Panc1 (cell line): Measurements from ENCODE around the gene WNT3A.

Experiments
- POLR2AphosphoS5 ChIP-seq: IDR thresholded peaks from 2 replicates; pipeline ENCODE4 v1.6.1; 2012; ENCODE audit warnings: mild to moderate bottlenecking, low read depth, low read length, moderate library complexity
- TCF7L2 ChIP-seq: IDR thresholded peaks from 2 replicates; pipeline ENCODE4 v1.6.1; 2011; ENCODE audit warnings: mild to moderate bottlenecking, low read depth, low read length, inconsistent platforms
- TF ChIP-seq, protein P1 (sequence below): fragments of 450-650 bp; IDR thresholded peaks from 2 replicates; pipeline ENCODE4 v1.5.1; 2017; ENCODE audit warnings: mild to moderate bottlenecking

DNA sequence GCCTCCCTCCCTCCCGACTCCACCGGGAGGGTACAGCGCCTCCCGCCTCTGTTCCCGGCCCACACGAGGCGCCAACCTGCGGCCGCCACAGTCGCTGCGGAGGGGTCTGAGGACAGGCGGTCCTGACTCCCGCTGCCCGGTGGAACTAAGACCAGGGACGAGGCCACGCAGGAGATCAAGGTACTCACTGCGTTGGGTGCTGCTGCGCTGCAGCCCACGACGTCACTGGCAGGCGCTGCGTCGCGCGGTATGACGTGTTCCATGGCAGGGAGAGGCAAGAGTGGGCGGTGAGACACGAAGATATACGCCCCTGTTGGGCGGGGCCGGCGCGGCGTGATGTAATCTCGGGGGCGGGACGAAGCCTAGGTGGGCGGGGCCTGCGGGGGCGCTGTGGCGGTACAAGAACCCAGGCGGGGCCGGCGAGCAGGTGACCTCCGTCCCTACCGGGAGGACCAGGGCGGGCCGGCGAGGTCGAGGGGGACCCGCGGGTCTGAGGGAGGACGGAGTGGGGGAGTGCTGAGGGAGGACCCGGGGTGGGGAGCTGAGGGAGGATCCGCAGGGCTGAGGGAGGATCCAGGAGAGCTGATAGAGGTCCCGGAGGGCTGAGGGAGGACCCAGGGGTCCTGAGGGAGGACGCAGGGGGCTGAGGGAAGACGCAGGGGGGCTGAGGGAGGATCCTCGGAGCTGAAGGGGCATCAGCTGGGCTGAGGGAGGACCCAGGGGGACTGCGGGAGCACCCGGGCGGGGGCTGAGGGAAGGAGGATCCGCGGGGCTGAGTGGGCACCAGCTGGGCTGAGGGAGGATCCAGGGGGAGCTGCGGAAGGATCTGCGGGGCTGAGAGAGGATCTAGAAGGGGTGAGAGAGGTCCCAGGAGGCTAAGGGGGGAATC, 102.5 kb downstream of the WNT3A start, which contains the start of gene MRPL55:
- TF ChIP-seq, protein P1, sequence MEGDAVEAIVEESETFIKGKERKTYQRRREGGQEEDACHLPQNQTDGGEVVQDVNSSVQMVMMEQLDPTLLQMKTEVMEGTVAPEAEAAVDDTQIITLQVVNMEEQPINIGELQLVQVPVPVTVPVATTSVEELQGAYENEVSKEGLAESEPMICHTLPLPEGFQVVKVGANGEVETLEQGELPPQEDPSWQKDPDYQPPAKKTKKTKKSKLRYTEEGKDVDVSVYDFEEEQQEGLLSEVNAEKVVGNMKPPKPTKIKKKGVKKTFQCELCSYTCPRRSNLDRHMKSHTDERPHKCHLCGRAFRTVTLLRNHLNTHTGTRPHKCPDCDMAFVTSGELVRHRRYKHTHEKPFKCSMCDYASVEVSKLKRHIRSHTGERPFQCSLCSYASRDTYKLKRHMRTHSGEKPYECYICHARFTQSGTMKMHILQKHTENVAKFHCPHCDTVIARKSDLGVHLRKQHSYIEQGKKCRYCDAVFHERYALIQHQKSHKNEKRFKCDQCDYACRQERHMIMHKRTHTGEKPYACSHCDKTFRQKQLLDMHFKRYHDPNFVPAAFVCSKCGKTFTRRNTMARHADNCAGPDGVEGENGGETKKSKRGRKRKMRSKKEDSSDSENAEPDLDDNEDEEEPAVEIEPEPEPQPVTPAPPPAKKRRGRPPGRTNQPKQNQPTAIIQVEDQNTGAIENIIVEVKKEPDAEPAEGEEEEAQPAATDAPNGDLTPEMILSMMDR: no peak; the same call in 1 of the 2 replicates
- TF ChIP-seq POLR2AphosphoS5: peak; percentile 89
- TF ChIP-seq TCF7L2: peak; percentile 57; the same call in 1 of the 2 replicates
